ENCODE measurements around the gene DUSP9. TPM values are rescaled to one million over a fixed set of nuclear protein-coding genes. Genes with fewer than 3 reads are reported as not detected.

Gene DUSP9
- total RNA-seq, 1 experiment from 2014 or later, result 14.2 TPM

- Histone ChIP-seq H3K9me3 (ENCODE audit: control insufficient read depth in 1 of 2, insufficient read depth in 1 of 2, low read depth in 1 of 2, low read length in 2 of 2) (no peaks in the 10 kb centered on the region), H2AFZ (ENCODE audit: low read depth, low read length, poor library complexity, severe bottlenecking) (no peak overlapping the region), H4K20me1 (ENCODE audit: insufficient read depth) (no peaks in the 10 kb centered on the region), H3K27ac (ENCODE audit: low read depth, low read length) (no peak overlapping the region), H3K79me2 (ENCODE audit: insufficient read depth, low read length) (no peaks in the 10 kb centered on the region), H3K4me3 (replicated peaks in 1 of 2; ENCODE audit: low read depth in 1 of 2, low read length in 2 of 2) (no peak overlapping the region), H3K27me3 (ENCODE audit: insufficient read depth, low read length) (peaks cover 9% of the 10 kb centered on the region; the same call in 1 of the 2 replicates), H3K36me3 (ENCODE audit: control insufficient read depth in 1 of 2, insufficient read depth in 2 of 2, low read length in 2 of 2) (no peaks in the 10 kb centered on the region), H3K4me1 (ENCODE audit: control insufficient read depth in 1 of 2, insufficient read depth in 2 of 2, low read length in 2 of 2) (no peaks in the 10 kb centered on the region), H3K4me2 (ENCODE audit: low read length) (no peak overlapping the region), H3K9ac (ENCODE audit: low read length) (no peak overlapping the region), H3K9me2 (ENCODE audit: insufficient read depth) (no peaks in the 10 kb centered on the region)
- ATAC-seq, result no peak
- intact Hi-C loops (cut with micrococcal nuclease), result loop anchor here (10.0 kb wide), 1 partner anchor 50 kb away; no protein-coding TSS in a partner anchor
- CTCF ChIA-PET, result no interaction called here
- RAD21 ChIA-PET (ENCODE audit: low non-redundant PET in 1 of 2, low total read pairs in 2 of 2, uncharacterized antibody in 2 of 2, unreplicated experiment in 2 of 2), result no interaction called here
- no TSS peak for BruUV-seq (replicated peaks)
- DNase-seq (ENCODE audit: low read depth, low spot score), result no peak
- POLR2A ChIA-PET, result no interaction called here
- TF ChIP-seq SP1 (IDR thresholded peaks at IDR 0.05; ENCODE audit: low read depth) (no peak), YY1 (IDR thresholded peaks at IDR 0.05; ENCODE audit: extremely low read depth, insufficient replicate concordance, low read depth, low read length) (no peak), ELF1 (IDR thresholded peaks at IDR 0.05; ENCODE audit: borderline replicate concordance, low read depth) (no peak), ZNF274 (IDR thresholded peaks at IDR 0.05; ENCODE audit: low read depth, low read length) (no peak), POLR2A (IDR thresholded peaks at IDR 0.05; ENCODE audit: borderline replicate concordance, extremely low read depth, insufficient read depth, insufficient read length) (no peak), POLR2AphosphoS5 (IDR thresholded peaks at IDR 0.05; ENCODE audit: low read depth, low read length) (no peak)
- TF ChIP-seq, protein P1, sequence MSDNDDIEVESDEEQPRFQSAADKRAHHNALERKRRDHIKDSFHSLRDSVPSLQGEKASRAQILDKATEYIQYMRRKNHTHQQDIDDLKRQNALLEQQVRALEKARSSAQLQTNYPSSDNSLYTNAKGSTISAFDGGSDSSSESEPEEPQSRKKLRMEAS (IDR thresholded peaks at IDR 0.05), result no peak
Observed at GRCh38 chrX:153614818-153615217, 32.2 kb upstream of the DUSP9 start.

- Histone ChIP-seq H3K79me2 (ENCODE audit: insufficient read depth, low read length) (no peaks in the 10 kb centered on the region), H3K9me2 (ENCODE audit: insufficient read depth) (no peaks in the 10 kb centered on the region), H3K4me2 (ENCODE audit: low read length) (no peak overlapping the region), H4K20me1 (ENCODE audit: insufficient read depth) (no peaks in the 10 kb centered on the region), H3K36me3 (ENCODE audit: control insufficient read depth in 1 of 2, insufficient read depth in 2 of 2, low read length in 2 of 2) (no peaks in the 10 kb centered on the region), H3K4me3 (replicated peaks in 1 of 2; ENCODE audit: low read depth in 1 of 2, low read length in 2 of 2) (no peak overlapping the region), H2AFZ (ENCODE audit: low read depth, low read length, poor library complexity, severe bottlenecking) (no peak overlapping the region), H3K27me3 (ENCODE audit: insufficient read depth, low read length) (peaks cover 9% of the 10 kb centered on the region; the same call in 1 of the 2 replicates), H3K9me3 (ENCODE audit: control insufficient read depth in 1 of 2, insufficient read depth in 1 of 2, low read depth in 1 of 2, low read length in 2 of 2) (no peaks in the 10 kb centered on the region), H3K27ac (ENCODE audit: low read depth, low read length) (no peak overlapping the region), H3K4me1 (ENCODE audit: control insufficient read depth in 1 of 2, insufficient read depth in 2 of 2, low read length in 2 of 2) (no peaks in the 10 kb centered on the region), H3K9ac (ENCODE audit: low read length) (no peak overlapping the region)
- no TSS peak for BruUV-seq (replicated peaks)
- ChIA-PET CTCF (no interaction called here), POLR2A (no interaction called here), RAD21 (ENCODE audit: low non-redundant PET in 1 of 2, low total read pairs in 2 of 2, uncharacterized antibody in 2 of 2, unreplicated experiment in 2 of 2) (no interaction called here)
- DNase-seq (ENCODE audit: low read depth, low spot score) (no peak), ATAC-seq (no peak)
- TF ChIP-seq SIN3A (IDR thresholded peaks at IDR 0.05; ENCODE audit: low read depth) (no peak), RAD21 (IDR thresholded peaks at IDR 0.05; ENCODE audit: low read depth) (no peak), ZFX (IDR thresholded peaks at IDR 0.05) (no peak), SRF (IDR thresholded peaks at IDR 0.05; ENCODE audit: low read depth) (no peak), CBX3 (IDR thresholded peaks at IDR 0.05; ENCODE audit: low read depth) (no peak)
- intact Hi-C loops (cut with micrococcal nuclease), result no loop called here
Observed at GRCh38 chrX:153620576-153620975, 26.4 kb upstream of the DUSP9 start.

All from HCT116 (cell line).